Measurements from ENCODE around the gene PRUNE2.

- TF ChIP-seq CTCF (IDR thresholded peaks at IDR 0.05; ENCODE audit: borderline replicate concordance, extremely low read depth, low read length, poor library complexity, severe bottlenecking), result peak; percentile 35
- TF ChIP-seq EZH2 (IDR thresholded peaks at IDR 0.05; ENCODE audit: borderline replicate concordance, low read depth, low read length, severe bottlenecking), result no peak
Measured at GRCh38 chr9:76761448-76761847, 144.5 kb downstream of the PRUNE2 start.
